Breast epithelium (tissue), 3 donors: ENCODE data around the gene GPR141.

ENCODE experiments used
- CTCF ChIP-seq, 3 donors: fragments of 450-650 bp; IDR thresholded peaks; one replicate each; pipeline ENCODE4 v1.5.1; 2016 to 2017; ENCODE audit warnings: antibody characterized with exemption in 3 of 3, mild to moderate bottlenecking in 3 of 3, moderate library complexity in 3 of 3
- POLR2A ChIP-seq: fragments of 450-650 bp; IDR thresholded peaks from one replicate; pipeline ENCODE4 v1.6.1; 2016; ENCODE audit warnings: antibody characterized with exemption, mild to moderate bottlenecking, moderate library complexity
- POLR2AphosphoS5 ChIP-seq, 3 donors: sonication (generic); formaldehyde crosslinking; IDR thresholded peaks; one replicate each; pipeline ENCODE4 v1.6.1; 2017; ENCODE audit warnings: antibody characterized with exemption in 3 of 3

- TF ChIP-seq CTCF (IDR thresholded peaks at IDR 0.05) (no peak), POLR2A (no peak), POLR2AphosphoS5 (IDR thresholded peaks at IDR 0.05) (no peak)
These were observed 51.6 kb downstream of the GPR141 start for GRCh38 chr7:37735196-37735595.
